Hypothalamus (tissue), 51 donors: ENCODE data around the gene ARID1B.
"Not testable (repeated sequence)": the region's sequence is repeated elsewhere in the genome, so short reads cannot be mapped to it uniquely, and the experiment has no call there.

ENCODE experiments used
- DNase-seq, 51 donors: peaks; one replicate each; lab custom pipeline; 2025; lab: John Stamatoyannopoulos, UW

Gene ARID1B

DNA sequence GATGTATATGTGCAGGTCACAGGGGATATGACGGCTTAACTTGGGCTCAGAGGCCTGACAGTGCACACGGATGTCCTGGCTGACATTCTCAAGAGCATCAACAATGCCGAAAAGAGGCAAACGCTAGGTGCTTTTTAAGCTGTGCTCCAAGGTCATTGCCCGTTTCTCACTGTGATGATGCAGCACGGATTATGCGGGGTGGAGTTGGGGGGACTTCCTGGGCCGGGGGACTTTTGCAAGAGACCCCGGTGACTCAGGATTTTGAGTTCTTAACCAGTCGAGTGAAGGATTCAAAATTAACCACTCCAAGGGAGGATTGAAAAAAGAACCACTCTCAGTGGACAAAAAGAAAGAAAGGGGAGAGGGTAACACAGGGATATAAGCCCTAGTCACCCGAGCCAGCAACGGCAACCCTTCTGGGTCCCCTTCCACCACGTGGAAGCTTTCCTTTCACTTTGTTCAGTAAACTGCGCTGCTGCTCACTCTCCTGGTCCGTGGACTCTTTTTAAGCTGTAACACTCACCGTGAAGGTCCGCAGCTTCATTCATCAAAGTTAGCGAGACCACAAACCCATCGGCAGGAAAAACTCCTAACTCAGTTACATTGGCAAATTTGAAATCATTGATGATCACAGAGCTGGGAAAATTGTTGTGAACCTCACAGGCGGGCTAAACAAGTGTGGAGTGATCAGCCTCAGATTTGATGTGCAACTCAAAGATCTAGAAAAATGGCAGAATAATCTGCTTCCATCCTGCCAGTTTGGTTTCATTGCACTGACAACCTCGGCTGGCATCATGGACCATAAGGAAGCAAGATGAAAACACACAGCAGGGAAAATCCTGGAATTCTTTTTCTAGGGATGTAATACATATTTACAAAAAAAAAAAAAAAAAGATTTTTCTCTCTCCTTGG, 199.3 kb downstream of the ARID1B start:
- peak in 11 of 51 donors; percentile 9 to 38 (median 22) for DNase-seq

GRCh38 chr6:156977527-156978291, 200.5 kb downstream of the ARID1B start:
- peak in 1 of 51 donors; percentile 19 for DNase-seq

- no peak for DNase-seq
Observed at GRCh38 chr6:156978948-156979347, 201.8 kb downstream of the ARID1B start.

DNA sequence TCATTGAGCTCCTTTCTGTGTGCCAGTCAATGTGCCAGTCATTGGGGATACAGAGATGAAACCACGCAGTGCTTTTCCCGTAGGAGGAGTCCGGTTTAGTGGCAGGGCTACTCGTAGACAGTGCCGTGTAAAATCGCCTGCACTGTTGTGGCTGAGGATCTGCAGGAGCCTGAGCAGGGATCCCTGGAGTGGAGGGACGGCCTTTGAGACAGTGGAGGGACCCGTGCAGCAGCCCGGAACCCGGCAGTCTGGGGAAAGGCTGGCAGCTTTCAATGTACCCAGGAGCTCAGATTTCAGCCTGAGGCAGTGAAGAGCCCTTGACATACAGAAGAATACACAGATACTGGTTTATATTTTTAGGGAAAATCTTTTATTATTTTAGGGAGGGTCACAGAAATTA, 203.3 kb downstream of the ARID1B start:
- peak in 1 of 51 donors; percentile 34 for DNase-seq

DNA sequence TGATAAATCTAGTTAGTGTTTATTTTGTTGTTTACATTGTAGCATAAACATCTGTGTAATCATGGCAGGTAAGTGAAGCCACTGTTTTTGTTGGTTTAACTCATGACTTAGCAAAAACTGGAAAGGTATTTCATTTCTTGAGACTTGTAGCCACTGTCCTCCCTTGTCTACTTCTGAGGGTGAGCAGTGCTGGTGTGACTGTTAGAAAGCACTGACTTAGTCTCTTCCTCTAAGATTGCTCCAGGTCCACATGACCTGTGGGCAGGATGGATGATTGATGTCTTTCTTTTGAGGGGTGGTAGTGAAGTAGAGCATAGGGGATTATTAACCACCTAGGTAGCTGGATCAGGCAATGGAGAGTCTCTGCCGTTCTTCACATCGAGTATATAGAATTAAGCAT, 203.8 kb downstream of the ARID1B start:
- no peak for DNase-seq

DNA sequence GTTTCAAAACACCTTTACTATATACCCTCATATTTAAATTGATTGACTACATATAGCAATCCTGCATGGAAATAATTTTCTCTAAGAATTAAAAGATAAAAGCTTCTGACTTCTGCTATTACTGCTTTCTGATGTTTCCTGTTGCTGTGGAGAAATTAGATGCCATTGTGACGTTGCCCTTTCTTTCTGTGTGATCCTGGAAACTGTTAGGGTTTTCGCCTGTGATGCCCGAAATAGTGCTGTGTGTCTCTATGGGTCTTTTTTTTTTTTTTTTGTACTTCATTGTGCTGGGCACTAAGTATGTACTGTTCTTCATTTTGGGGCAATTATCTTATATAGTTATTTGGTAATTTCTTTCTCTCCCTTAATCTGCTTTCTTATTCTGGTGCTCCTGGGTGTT, 205.0 kb downstream of the ARID1B start:
- no peak for DNase-seq

DNA sequence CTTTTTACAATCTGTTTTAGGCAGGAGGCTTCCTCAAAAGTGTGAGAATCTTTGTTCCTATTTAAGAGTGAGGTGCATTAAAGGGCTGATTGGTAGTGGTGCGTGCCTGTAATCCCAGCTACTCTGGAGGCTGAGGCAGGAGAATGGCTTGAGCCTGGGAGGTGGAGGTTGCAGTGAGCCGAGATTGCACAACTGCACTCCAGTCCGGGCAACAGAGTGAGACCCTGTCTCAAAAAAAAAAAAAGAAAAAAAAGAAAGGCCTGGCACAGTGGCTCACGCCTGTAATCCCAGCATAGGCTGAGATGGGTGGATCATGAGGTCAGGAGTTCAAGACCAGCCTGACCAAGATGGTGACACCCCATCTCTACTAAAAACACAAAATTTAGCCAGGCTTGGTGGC, 205.7 kb downstream of the ARID1B start:
- DNase-seq: not testable (repeated sequence)

DNA sequence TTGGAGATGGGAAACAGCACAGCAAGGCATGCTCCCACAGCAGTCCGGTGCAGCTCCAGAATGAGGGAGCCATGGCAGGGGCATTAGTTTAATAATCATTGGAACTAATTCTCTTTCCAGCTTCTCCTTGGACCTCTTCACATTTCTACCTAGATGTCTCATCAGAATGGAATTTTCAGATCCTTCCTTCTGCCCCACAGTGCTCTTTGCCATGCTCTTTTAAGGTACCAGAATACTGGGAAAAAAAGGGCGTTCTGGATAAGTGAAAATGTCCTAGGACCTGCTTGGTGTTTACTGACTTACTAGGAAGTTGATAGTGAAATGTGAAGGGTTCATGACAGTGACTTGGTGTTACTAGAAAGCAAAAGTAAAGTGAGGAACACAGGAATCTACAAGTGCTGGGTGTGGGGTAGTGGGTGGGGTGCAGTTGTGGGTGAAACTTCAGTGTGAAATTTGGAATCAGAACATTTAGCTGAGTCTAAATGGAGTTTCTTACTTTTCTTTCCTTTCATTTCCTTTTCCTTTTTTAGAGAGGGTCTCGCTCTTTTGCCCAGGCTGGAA, 207.1 kb downstream of the ARID1B start:
- no peak for DNase-seq

- no peak for DNase-seq
Observed at GRCh38 chr6:156985309-156985708, 208.1 kb downstream of the ARID1B start.

GRCh38 chr6:156988276-156989158, 211.3 kb downstream of the ARID1B start:
- no peak for DNase-seq

DNA sequence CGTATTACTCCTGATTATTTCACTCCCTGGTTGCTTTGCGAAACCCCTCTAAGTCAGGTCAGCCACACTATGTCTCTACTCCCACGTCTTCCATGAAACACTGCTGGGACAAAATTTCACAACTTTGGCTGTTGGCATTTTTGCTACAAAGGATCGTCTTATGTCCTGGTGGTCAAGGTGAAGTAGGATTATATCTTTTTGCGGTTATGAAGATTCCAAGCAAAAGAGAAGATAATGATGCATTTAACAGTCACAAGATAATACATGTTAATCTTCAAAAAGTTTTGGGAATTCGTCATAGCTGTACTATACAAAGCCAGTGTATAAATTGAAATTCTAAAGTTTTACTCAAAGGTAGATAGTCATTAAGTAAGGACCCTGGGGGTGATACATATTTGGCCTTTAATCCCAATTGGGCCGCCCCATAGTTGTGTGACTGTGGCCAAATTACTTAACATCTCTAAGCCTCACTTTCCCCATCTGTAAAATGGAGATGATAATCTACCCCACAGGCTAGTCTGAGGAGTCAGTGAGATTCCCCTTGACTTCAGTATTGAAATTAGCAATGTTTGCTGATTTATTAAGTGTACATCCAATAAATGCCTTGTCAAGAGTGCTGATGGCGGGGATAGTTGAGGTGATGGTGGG, 212.1 kb downstream of the ARID1B start:
- no peak for DNase-seq

GRCh38 chr6:156992020-156992804, 215.0 kb downstream of the ARID1B start:
- peak in 2 of 51 donors; percentile 6 to 11 for DNase-seq

GRCh38 chr6:156993713-156994112, 216.5 kb downstream of the ARID1B start:
- DNase-seq: no peak

DNA sequence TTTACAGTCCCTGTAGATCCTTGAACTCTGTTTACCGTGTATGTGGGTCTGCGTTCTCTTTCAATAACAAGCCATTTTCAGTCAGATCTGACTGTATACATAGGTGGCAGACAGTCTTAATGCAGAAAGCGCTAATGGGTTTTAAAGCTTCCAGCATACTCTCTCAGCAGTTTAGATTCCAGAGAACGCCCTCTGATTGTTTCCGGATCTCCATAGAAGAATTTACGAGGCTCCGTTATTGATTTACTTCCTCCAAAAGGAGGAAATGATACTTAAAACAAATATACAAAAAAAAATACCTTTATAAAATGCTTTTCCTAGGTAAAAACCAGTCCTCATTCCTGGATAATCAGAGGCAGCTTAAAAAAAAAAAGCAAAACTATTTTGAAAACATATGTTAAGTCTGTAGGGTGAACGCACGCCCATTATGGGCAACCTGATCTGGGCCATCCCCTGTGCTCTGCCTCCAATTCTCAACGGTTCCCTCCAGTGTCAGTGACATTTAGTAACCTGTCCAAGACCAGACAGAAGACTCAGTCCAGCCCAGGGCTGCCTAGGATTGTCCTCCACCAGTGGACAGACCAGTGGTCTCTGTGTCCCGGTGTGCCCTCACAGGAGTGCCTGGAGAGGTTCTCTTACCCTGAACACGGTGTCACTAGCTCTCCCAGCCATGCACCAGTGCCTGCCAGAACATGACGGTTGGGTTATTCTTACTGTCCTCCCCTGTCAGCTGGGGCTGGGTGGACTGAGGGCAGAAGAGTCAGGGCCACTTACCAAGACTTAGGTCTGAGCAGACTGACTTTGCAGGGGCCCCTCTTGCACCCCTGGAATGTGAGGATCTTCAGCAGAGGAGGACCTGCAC, 217.3 kb downstream of the ARID1B start:
- no peak for DNase-seq

- no peak for DNase-seq
Observed at GRCh38 chr6:156995502-156995901, 218.3 kb downstream of the ARID1B start.

DNA sequence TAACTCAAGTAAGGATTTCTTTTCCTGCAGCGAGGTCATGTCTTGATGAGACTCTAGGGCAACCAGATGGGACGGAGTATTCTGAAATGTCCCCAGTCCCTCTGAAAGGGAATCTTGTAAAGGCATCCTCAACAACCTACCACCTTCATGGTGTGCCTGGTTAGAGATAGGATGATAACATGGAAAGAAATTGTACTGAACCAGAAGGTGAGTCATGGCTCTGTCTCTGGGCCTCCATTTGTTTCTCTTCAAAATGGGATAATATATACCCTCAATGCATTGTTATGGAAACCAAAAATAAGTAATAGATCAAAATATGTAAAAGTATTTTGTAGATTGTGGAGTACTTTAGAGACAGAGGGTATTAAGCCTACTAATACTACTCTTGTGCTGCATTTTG, 219.1 kb downstream of the ARID1B start:
- no peak for DNase-seq

- DNase-seq: no peak
Observed at GRCh38 chr6:156998794-156999330, 221.7 kb downstream of the ARID1B start.

- no peak for DNase-seq
Observed at GRCh38 chr6:156999762-157000161, 222.6 kb downstream of the ARID1B start.
